GM12874 (cell line): ENCODE measurements around the gene DNAJB2.

Source experiments
- CTCF ChIP-seq: IDR thresholded peaks from 2 replicates; pipeline ENCODE4 v1.5.1; 2011; ENCODE audit warnings: low read depth, mild to moderate bottlenecking, control low read depth, low read length, moderate library complexity; ENCODE audit not compliant: insufficient read depth

Gene DNAJB2

GRCh38 chr2:219268294-219268693, 10.9 kb upstream of the DNAJB2 start:
- TF ChIP-seq CTCF: no peak

GRCh38 chr2:219269362-219270054, 9.7 kb upstream of the DNAJB2 start:
- no peak for TF ChIP-seq CTCF

- TF ChIP-seq CTCF: no peak
These were observed 9.2 kb upstream of the DNAJB2 start for GRCh38 chr2:219270055-219270372.

GRCh38 chr2:219271021-219271420, 8.1 kb upstream of the DNAJB2 start:
- TF ChIP-seq CTCF: no peak

- no peak for TF ChIP-seq CTCF
These were observed 6.8 kb upstream of the DNAJB2 start for GRCh38 chr2:219272356-219272755.

- TF ChIP-seq CTCF: no peak
These were observed 6.2 kb upstream of the DNAJB2 start for GRCh38 chr2:219272995-219273394.

GRCh38 chr2:219273937-219274336, 5.2 kb upstream of the DNAJB2 start:
- TF ChIP-seq CTCF: no peak

- no peak for TF ChIP-seq CTCF
These were observed 4.7 kb upstream of the DNAJB2 start for GRCh38 chr2:219274361-219274921.
